NCI-H1048 (cell line): ENCODE results near the gene TAF11L14.

Experiments used
- DNase-seq: peaks from one replicate; lab custom pipeline; 2025; lab: John Stamatoyannopoulos, UW

The TAF11L14 gene

GRCh38 chr5:17679597-17680203 is 45.4 kb downstream of the TAF11L14 start:
- DNase-seq = no peak

- DNase-seq = no peak
These were observed 46.5 kb downstream of the TAF11L14 start for GRCh38 chr5:17680737-17681136.
